GM12878 (cell line): Measurements from ENCODE around the gene ATF6. TPM values are rescaled to one million over a fixed set of nuclear protein-coding genes. Genes with fewer than 3 reads are reported as not detected.
A peak's percentile ranks its signal among the peaks of the same experiment; 100 is the strongest.

ENCODE experiments used
- ATAC-seq: fragments of 200-7000 bp; cut with Tn5 transposase; 3 replicates; pipeline ENCODE4 v1.9.1; 2020; ENCODE audit warnings: mild to moderate bottlenecking, moderate library complexity
- BruUV-seq: library from RNA; stranded (reverse); fragments of 400-500 nt; replicated peaks from 2 replicates; lab custom pipeline; 2021; lab: Mats Ljungman, UMichigan
- CTCF ChIA-PET: fragments of 300-600 bp; sonication (Branson Sonifier 250); formaldehyde crosslinking; extraction: SDS; loops from one replicate; lab custom pipeline; 2021; ENCODE audit warnings: inconsistent platforms; lab: Yijun Ruan, JAX
- POLR2A ChIA-PET: fragments of 350-600 bp; formaldehyde crosslinking; extraction: SDS; loops from one replicate; lab custom pipeline; 2021; ENCODE audit warnings: inconsistent platforms; lab: Charles Lee
- RAD21 ChIA-PET: fragments of 300-600 bp; sonication (Branson Sonifier 250); formaldehyde crosslinking; loops from one replicate; lab custom pipeline; 2023; ENCODE audit warnings: antibody characterized with exemption; ENCODE audit not compliant: unreplicated experiment; lab: Charles Lee
- SMC1A ChIA-PET: fragments of 300-600 bp; sonication (Branson Sonifier 250); formaldehyde crosslinking; loops from one replicate; lab custom pipeline; 2023; ENCODE audit not compliant: unreplicated experiment, uncharacterized antibody; lab: Charles Lee
- DNase-seq: peaks from one replicate; pipeline ENCODE4 v3.0.0-alpha.2; 2011; ENCODE audit warnings: low read depth, low spot score
- FAIRE-seq: peaks from 3 replicates; lab custom pipeline; 2011; peaks lifted over from hg19 to GRCh38; lab: Jason Lieb, UNC
- H2AFZ ChIP-seq: 2 replicates; pipeline ENCODE4 v1.6.0; 2011; ENCODE audit warnings: low read depth, low read length, control low read depth; ENCODE audit not compliant: control insufficient read depth
- H3K27ac ChIP-seq: 2 replicates; pipeline ENCODE4 v1.5.1; 2011; ENCODE audit warnings: control low read depth; ENCODE audit not compliant: control insufficient read depth, insufficient read depth
- H3K27me3 ChIP-seq, 2 experiments: replicated peaks in 1 of 2; 2 replicates each; pipeline versions ENCODE4 v1.6.0 to v1.6.1; 2011; ENCODE audit warnings: low read length in 1 of 2; ENCODE audit not compliant: control insufficient read depth in 2 of 2, insufficient read depth in 2 of 2
- H3K36me3 ChIP-seq, 2 experiments: 2 replicates each; pipeline ENCODE4 v1.5.1; 2011; ENCODE audit warnings: low read length in 1 of 2; ENCODE audit not compliant: control insufficient read depth in 2 of 2, insufficient read depth in 2 of 2
- H3K4me1 ChIP-seq: 2 replicates; pipeline ENCODE4 v1.6.1; 2011; ENCODE audit warnings: mild to moderate bottlenecking, low read length, moderate library complexity, mixed read lengths; ENCODE audit not compliant: control insufficient read depth, insufficient read depth
- H3K4me2 ChIP-seq: 2 replicates; pipeline ENCODE4 v1.6.0; 2011; ENCODE audit warnings: control low read depth; ENCODE audit not compliant: control insufficient read depth, insufficient read depth
- H3K4me3 ChIP-seq: fragments of 200-600 bp; sonication (generic); 2 replicates; pipeline ENCODE4 v1.5.1; 2016
- H3K79me2 ChIP-seq: 2 replicates; pipeline ENCODE4 v1.6.0; 2011; ENCODE audit warnings: low read length; ENCODE audit not compliant: control insufficient read depth, insufficient read depth
- H3K9ac ChIP-seq: 2 replicates; pipeline ENCODE4 v1.8.0; 2011; ENCODE audit warnings: low read length, control low read depth, mixed read lengths; ENCODE audit not compliant: control insufficient read depth, insufficient read depth
- H3K9me3 ChIP-seq: replicated peaks from 3 replicates; pipeline ENCODE4 v1.5.1; 2011; ENCODE audit warnings: mild to moderate bottlenecking, low read length; ENCODE audit not compliant: control insufficient read depth, insufficient read depth
- H4K20me1 ChIP-seq: 2 replicates; pipeline ENCODE4 v1.6.0; 2011; ENCODE audit not compliant: control insufficient read depth, insufficient read depth
- BHLHE40 ChIP-seq, 2 experiments: fragments of 450-650 bp in 1 of 2; IDR thresholded peaks; 2 replicates each; pipeline ENCODE4 v1.6.1; 2011 to 2017; ENCODE audit warnings: low read depth in 2 of 2, borderline replicate concordance in 1 of 2, improper control_type of control experiment in 1 of 2, low read length in 1 of 2, mild to moderate bottlenecking in 1 of 2
- CUX1 ChIP-seq: IDR thresholded peaks from 2 replicates; pipeline ENCODE4 v1.6.1; 2012; ENCODE audit warnings: improper control_type of control experiment, low read depth, low read length; ENCODE audit not compliant: insufficient replicate concordance
- ETV6 ChIP-seq, 2 experiments: fragments of 450-650 bp in 1 of 2; IDR thresholded peaks in 1 of 2; conservative IDR thresholded peaks in 1 of 2; 2 replicates each; pipeline ENCODE4 v1.6.1; 2014; ENCODE audit warnings: antibody characterized with exemption in 1 of 2, borderline replicate concordance in 1 of 2, low read depth in 1 of 2, mild to moderate bottlenecking in 1 of 2, moderate library complexity in 1 of 2
- HDAC6 ChIP-seq: fragments of 200-600 bp; sonication (generic); IDR thresholded peaks from one replicate; pipeline ENCODE4 v1.8.0; 2017; ENCODE audit warnings: antibody characterized with exemption; ENCODE audit not compliant: unreplicated experiment
- RUNX3 ChIP-seq: IDR thresholded peaks from 2 replicates; pipeline ENCODE4 v1.6.1; 2012; ENCODE audit warnings: low read length, inconsistent platforms
- WGBS: methylation state at CpG from one replicate; pipeline ENCODE4 v1.1.6; 2016; ENCODE audit warnings: low lambda C conversion rate; ENCODE audit not compliant: insufficient replicate concordance, insufficient coverage; ENCODE audit errors: missing lambda C conversion rate; 5-methylcytosine and 5-hydroxymethylcytosine counted together
- in situ Hi-C: fragments of 300-500 bp; cut with MboI; formaldehyde crosslinking; loops from 9 replicates; pipeline ENCODE4 v1.14.3; 2018; ENCODE audit warnings: mixed read lengths
- intact Hi-C: fragments of 100-400 bp; cut with micrococcal nuclease; formaldehyde crosslinking; loops from one replicate; pipeline ENCODE4 v1.14.2; 2022; ENCODE audit not compliant: unreplicated experiment
- polyA plus RNA-seq, 11 experiments: library from polyadenylated mRNA; depleted of rRNA in 4 of 11; unstranded in 6 of 11; stranded (reverse) in 5 of 11; fragments of >200 nt; fragmentation: Nextera tagmentation in 4 of 11; fragmentation: Illumina TruSeq in 1 of 11; extraction: Ambion mirVana in 4 of 11; extraction: Trizol in 1 of 11; gene quantifications; 1 replicate in 1 of 11; 2 replicates in 10 of 11; pipeline versions ENCODE4 v1.2.1 to v1.2.3, GENCODE V29; 2011 to 2016; ENCODE audit warnings: inconsistent platforms in 2 of 11, missing spikeins in 2 of 11, low read depth in 1 of 11
- total RNA-seq, 4 experiments: library from RNA; depleted of rRNA in 3 of 4; stranded (reverse); fragments of >200 nt in 3 of 4; fragmentation: Illumina TruSeq in 1 of 4; extraction: Trizol in 1 of 4; gene quantifications; 2 replicates each; pipeline versions ENCODE4 v1.2.1 to v1.2.3, GENCODE V29; 2013 to 2021
- TF ChIP-seq, protein P1 (sequence below): fragments of 450-650 bp; IDR thresholded peaks from 2 replicates; pipeline ENCODE4 v1.6.1; 2016; ENCODE audit warnings: mild to moderate bottlenecking, moderate library complexity, borderline replicate concordance
- TF ChIP-seq, protein P2 (sequence below), 3 experiments: IDR thresholded peaks in 2 of 3; conservative IDR thresholded peaks in 1 of 3; 2 replicates each; pipeline ENCODE4 v1.5.1; 2011; ENCODE audit warnings: low read depth in 3 of 3, low read length in 3 of 3, mild to moderate bottlenecking in 3 of 3, control low read depth in 2 of 3, moderate library complexity in 2 of 3, inconsistent platforms in 1 of 3, mixed read lengths in 1 of 3; ENCODE audit not compliant: control insufficient read depth in 2 of 3, insufficient read depth in 1 of 3; ENCODE audit errors: extremely low read depth in 1 of 3

Gene ATF6
- total and polyA plus RNA-seq, 10 of the 15 experiments (the other 5 are each of a cell fraction or from before 2014, with no cell fraction given) = 7.8 to 24.3 (median 14.7) TPM

DNA sequence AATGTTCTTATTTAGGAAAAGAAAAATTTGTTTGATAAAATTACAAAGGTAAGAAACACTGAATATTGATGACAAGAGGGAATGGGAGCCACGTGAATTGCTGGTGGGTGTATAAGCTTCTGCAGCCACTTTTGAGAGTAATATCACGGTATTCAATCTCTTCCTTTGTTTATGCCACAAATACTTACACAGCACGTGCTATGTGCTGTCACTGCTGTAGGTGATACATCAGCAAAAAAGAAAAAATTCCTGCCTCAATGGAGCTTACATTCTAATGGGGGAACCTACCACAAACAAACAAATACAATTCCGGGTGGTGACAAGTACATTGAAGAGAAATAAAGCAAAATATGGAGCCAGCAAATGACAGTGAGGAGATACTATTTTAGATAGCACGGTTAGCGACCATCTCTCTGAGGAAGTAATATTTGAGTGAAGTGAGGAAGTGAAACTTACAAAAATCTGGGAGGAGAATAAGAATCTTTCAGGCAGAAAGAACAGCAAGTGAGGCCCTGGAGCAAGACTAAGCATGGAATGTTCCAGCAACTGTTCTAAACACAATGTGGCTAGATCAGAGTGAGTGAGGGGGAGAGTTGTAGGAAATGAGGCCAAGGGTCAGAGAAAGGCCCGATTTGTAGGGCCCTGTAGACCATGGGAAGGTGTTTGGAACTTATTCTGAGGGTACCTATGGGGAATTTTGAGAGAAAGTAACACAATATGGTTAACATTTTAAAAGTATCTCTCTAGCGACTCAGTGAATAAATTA is 47.4 kb upstream of the ATF6 start:
- no TSS peak for BruUV-seq
- SMC1A ChIA-PET = interaction anchor here (1.0 to 4.5 kb wide), 4 partner anchors 8 to 15 kb away, joined by 3 to 49 read pairs (median 4); partner anchors contain the start of gene FCRLA
- intact Hi-C loops = no loop called here
- Histone ChIP-seq H3K9ac (no peak overlapping the region), H3K4me2 (peak overlapping the region; percentile 72), H3K4me3 (peak overlapping the region; percentile 41; the same call in 1 of the 2 replicates), H3K27ac (peak overlapping the region; percentile 77), H3K4me1 (peaks cover 45% of the 10 kb centered on the region), H2AFZ (peak overlapping the region; percentile 68), H3K27me3 (no peaks in the 10 kb centered on the region), H4K20me1 (no peaks in the 10 kb centered on the region), H3K9me3 (no peaks in the 10 kb centered on the region), H3K79me2 (no peaks in the 10 kb centered on the region), H3K36me3 (no peaks in the 10 kb centered on the region)
- in situ Hi-C loops = no loop called here
- ATAC-seq = peak; percentile 82
- POLR2A ChIA-PET = interaction anchor here (1.0 kb wide), 1 partner anchor 8 kb away, joined by 3 read pairs; no protein-coding TSS in a partner anchor
- DNase-seq = no peak
- RAD21 ChIA-PET = interaction anchor here (1.0 to 2.0 kb wide), 3 partner anchors 11 to 318 kb away, joined by 3 to 10 read pairs (median 3); partner anchors contain the start of gene FCRLA
- 0% methylated on average over 8 of the region's 8 CpGs for WGBS
- FAIRE-seq = peak; percentile 75
- CTCF ChIA-PET = interaction anchor here (0.7 to 2.2 kb wide), 6 partner anchors 10 to 31 kb away, joined by 3 to 10 read pairs (median 4); partner anchors contain the start of genes DUSP12 and FCRLA
- TF ChIP-seq HDAC6 = no peak
- TF ChIP-seq RUNX3 = peak; percentile 52
- peak; percentile 85 to 91 for TF ChIP-seq BHLHE40 (IDR thresholded peaks at IDR 0.05; ENCODE audit: borderline replicate concordance in 1 of 2, low read depth in 2 of 2, low read length in 1 of 2)
- TF ChIP-seq, protein P1, sequence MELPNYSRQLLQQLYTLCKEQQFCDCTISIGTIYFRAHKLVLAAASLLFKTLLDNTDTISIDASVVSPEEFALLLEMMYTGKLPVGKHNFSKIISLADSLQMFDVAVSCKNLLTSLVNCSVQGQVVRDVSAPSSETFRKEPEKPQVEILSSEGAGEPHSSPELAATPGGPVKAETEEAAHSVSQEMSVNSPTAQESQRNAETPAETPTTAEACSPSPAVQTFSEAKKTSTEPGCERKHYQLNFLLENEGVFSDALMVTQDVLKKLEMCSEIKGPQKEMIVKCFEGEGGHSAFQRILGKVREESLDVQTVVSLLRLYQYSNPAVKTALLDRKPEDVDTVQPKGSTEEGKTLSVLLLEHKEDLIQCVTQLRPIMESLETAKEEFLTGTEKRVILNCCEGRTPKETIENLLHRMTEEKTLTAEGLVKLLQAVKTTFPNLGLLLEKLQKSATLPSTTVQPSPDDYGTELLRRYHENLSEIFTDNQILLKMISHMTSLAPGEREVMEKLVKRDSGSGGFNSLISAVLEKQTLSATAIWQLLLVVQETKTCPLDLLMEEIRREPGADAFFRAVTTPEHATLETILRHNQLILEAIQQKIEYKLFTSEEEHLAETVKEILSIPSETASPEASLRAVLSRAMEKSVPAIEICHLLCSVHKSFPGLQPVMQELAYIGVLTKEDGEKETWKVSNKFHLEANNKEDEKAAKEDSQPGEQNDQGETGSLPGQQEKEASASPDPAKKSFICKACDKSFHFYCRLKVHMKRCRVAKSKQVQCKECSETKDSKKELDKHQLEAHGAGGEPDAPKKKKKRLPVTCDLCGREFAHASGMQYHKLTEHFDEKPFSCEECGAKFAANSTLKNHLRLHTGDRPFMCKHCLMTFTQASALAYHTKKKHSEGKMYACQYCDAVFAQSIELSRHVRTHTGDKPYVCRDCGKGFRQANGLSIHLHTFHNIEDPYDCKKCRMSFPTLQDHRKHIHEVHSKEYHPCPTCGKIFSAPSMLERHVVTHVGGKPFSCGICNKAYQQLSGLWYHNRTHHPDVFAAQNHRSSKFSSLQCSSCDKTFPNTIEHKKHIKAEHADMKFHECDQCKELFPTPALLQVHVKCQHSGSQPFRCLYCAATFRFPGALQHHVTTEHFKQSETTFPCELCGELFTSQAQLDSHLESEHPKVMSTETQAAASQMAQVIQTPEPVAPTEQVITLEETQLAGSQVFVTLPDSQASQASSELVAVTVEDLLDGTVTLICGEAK = no peak
- TF ChIP-seq, protein P2, sequence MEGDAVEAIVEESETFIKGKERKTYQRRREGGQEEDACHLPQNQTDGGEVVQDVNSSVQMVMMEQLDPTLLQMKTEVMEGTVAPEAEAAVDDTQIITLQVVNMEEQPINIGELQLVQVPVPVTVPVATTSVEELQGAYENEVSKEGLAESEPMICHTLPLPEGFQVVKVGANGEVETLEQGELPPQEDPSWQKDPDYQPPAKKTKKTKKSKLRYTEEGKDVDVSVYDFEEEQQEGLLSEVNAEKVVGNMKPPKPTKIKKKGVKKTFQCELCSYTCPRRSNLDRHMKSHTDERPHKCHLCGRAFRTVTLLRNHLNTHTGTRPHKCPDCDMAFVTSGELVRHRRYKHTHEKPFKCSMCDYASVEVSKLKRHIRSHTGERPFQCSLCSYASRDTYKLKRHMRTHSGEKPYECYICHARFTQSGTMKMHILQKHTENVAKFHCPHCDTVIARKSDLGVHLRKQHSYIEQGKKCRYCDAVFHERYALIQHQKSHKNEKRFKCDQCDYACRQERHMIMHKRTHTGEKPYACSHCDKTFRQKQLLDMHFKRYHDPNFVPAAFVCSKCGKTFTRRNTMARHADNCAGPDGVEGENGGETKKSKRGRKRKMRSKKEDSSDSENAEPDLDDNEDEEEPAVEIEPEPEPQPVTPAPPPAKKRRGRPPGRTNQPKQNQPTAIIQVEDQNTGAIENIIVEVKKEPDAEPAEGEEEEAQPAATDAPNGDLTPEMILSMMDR (IDR thresholded peaks at IDR 0.05 in 2 of 3, conservative IDR thresholded peaks at IDR 0.05 in 1 of 3; ENCODE audit: control insufficient read depth in 2 of 3, extremely low read depth in 1 of 3, insufficient read depth in 1 of 3, low read depth in 3 of 3, low read length in 3 of 3) = no peak
- peak; percentile 22 for TF ChIP-seq CUX1
- TF ChIP-seq ETV6 (conservative IDR thresholded peaks at IDR 0.05 in 1 of 2, IDR thresholded peaks at IDR 0.05 in 1 of 2; ENCODE audit: borderline replicate concordance in 1 of 2, low read depth in 1 of 2) = peak in 1 of 2 experiments; percentile 80; a peak in 2 of 4 replicates
